Measurements from ENCODE around the gene SIGLEC11.

GRCh38 chr19:49916839-49917733 lies 43.9 kb downstream of the SIGLEC11 start:
- no peak for TF ChIP-seq ZNF565 (CRISPR knock-in tag; conservative IDR thresholded peaks at IDR 0.05; ENCODE audit: low read depth)
- TF ChIP-seq RARB (CRISPR knock-in tag; IDR thresholded peaks at IDR 0.05), result no peak
- no peak for TF ChIP-seq CSRNP3 (CRISPR knock-in tag; IDR thresholded peaks at IDR 0.05)
- TF ChIP-seq ZFP3 (CRISPR knock-in tag; IDR thresholded peaks at IDR 0.05), result no peak
- TF ChIP-seq ARNTL (CRISPR knock-in tag; IDR thresholded peaks at IDR 0.05; ENCODE audit: borderline replicate concordance, low read depth), result no peak
- TF ChIP-seq POU6F1 (CRISPR knock-in tag; IDR thresholded peaks at IDR 0.05; ENCODE audit: borderline replicate concordance, low read depth), result no peak
- no peak for TF ChIP-seq PATZ1 (CRISPR knock-in tag; IDR thresholded peaks at IDR 0.05; ENCODE audit: borderline replicate concordance)
- no peak for TF ChIP-seq GLIS3 (CRISPR knock-in tag; IDR thresholded peaks at IDR 0.05)
- no peak for TF ChIP-seq PPARA (CRISPR knock-in tag; IDR thresholded peaks at IDR 0.05; ENCODE audit: borderline replicate concordance)
- no peak for TF ChIP-seq CREB5 (CRISPR knock-in tag; IDR thresholded peaks at IDR 0.05; ENCODE audit: low read depth)
- TF ChIP-seq TSHZ2 (CRISPR knock-in tag; IDR thresholded peaks at IDR 0.05), result no peak
- no peak for TF ChIP-seq OSR1 (CRISPR knock-in tag; IDR thresholded peaks at IDR 0.05)
- no peak for TF ChIP-seq BACH2 (CRISPR knock-in tag; IDR thresholded peaks at IDR 0.05; ENCODE audit: borderline replicate concordance)
- no peak for TF ChIP-seq CSDC2 (CRISPR knock-in tag; IDR thresholded peaks at IDR 0.05)
